Type B pancreatic cell (in vitro differentiated cells): Measurements from ENCODE around the gene ITSN1. TPM values are rescaled to one million over a fixed set of nuclear protein-coding genes. Genes with fewer than 3 reads are reported as not detected.

Source experiments
- DNase-seq: peaks from one replicate; pipeline ENCODE4 v3.0.0; 2021; ENCODE audit warnings: mixed read lengths; ENCODE audit not compliant: unreplicated experiment; ENCODE audit errors: extremely low spot score
- H3K27ac Mint-ChIP-seq: 2 replicates; pipeline ENCODE4 v1.8.0; 2021; ENCODE audit warnings: mild to moderate bottlenecking, mixed read lengths
- H3K27me3 Mint-ChIP-seq: 2 replicates; pipeline ENCODE4 v1.8.0; 2021; ENCODE audit warnings: mixed read lengths
- H3K36me3 Mint-ChIP-seq: 2 replicates; pipeline ENCODE4 v1.8.0; 2021; ENCODE audit warnings: mixed read lengths
- H3K4me1 Mint-ChIP-seq: one replicate; pipeline ENCODE4 v1.8.0; 2021; ENCODE audit warnings: mixed read lengths; ENCODE audit not compliant: unreplicated experiment
- H3K4me3 Mint-ChIP-seq: 2 replicates; pipeline ENCODE4 v1.8.0; 2021; ENCODE audit warnings: mild to moderate bottlenecking, mixed read lengths
- H3K9me3 Mint-ChIP-seq: 2 replicates; pipeline ENCODE4 v1.8.0; 2021; ENCODE audit warnings: mixed read lengths
- total RNA-seq: library from RNA; stranded (reverse); gene quantifications from 2 replicates; pipeline ENCODE4 v1.2.1, GENCODE V29; 2021; ENCODE audit warnings: low replicate concordance
- TF ChIP-seq, protein P1 (sequence below): fragments of 200-600 bp; sonication (generic); conservative IDR thresholded peaks from 2 replicates; pipeline ENCODE4 v1.5.0; 2021; ENCODE audit warnings: antibody characterized with exemption, mild to moderate bottlenecking

The ITSN1 gene
- total RNA-seq, 1 donor from 2014 or later = 89.1 TPM

DNA sequence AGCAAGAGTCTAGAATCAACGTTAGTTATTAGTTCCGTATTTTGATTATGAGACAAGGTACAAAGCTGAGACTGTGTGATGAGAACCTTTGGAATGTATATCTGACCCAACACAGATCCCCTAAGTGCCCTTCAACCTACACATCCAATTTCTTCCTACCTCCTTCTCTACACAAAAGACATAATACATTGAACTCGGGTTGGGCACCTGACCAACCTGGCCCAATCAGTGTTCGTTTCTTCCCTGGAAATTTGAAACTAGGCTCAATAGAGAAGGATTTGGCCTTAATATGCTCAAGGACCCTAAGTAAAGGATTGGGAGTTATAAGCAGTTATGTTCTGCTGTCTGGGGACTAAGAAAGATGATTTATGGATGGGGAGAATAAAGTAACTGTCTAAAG lies 12.1 kb downstream of the ITSN1 start:
- DNase-seq = no peak
- Mint-ChIP-seq H3K27me3 (no peaks in the 10 kb centered on the region), H3K9me3 (peaks cover 7% of the 10 kb centered on the region), H3K4me3 (no peak overlapping the region), H3K4me1 (peaks cover 47% of the 10 kb centered on the region), H3K36me3 (peaks cover 29% of the 10 kb centered on the region), H3K27ac (peak overlapping the region; percentile 67)
- TF ChIP-seq, protein P1, sequence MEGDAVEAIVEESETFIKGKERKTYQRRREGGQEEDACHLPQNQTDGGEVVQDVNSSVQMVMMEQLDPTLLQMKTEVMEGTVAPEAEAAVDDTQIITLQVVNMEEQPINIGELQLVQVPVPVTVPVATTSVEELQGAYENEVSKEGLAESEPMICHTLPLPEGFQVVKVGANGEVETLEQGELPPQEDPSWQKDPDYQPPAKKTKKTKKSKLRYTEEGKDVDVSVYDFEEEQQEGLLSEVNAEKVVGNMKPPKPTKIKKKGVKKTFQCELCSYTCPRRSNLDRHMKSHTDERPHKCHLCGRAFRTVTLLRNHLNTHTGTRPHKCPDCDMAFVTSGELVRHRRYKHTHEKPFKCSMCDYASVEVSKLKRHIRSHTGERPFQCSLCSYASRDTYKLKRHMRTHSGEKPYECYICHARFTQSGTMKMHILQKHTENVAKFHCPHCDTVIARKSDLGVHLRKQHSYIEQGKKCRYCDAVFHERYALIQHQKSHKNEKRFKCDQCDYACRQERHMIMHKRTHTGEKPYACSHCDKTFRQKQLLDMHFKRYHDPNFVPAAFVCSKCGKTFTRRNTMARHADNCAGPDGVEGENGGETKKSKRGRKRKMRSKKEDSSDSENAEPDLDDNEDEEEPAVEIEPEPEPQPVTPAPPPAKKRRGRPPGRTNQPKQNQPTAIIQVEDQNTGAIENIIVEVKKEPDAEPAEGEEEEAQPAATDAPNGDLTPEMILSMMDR = no peak

GRCh38 chr21:33655588-33656221 lies 13.4 kb downstream of the ITSN1 start:
- Mint-ChIP-seq H3K4me1 (peaks cover 40% of the 10 kb centered on the region), H3K27me3 (no peaks in the 10 kb centered on the region), H3K9me3 (peaks cover 7% of the 10 kb centered on the region), H3K4me3 (peak overlapping the region; percentile 46), H3K36me3 (peaks cover 32% of the 10 kb centered on the region), H3K27ac (peak overlapping the region; percentile 93)
- TF ChIP-seq, protein P1 = no peak
- DNase-seq = no peak

GRCh38 chr21:33657124-33657820 lies 15.0 kb downstream of the ITSN1 start:
- H3K4me3 Mint-ChIP-seq = peak overlapping the region; percentile 51
- no peaks in the 10 kb centered on the region for H3K27me3 Mint-ChIP-seq
- TF ChIP-seq, protein P1 = no peak
- peaks cover 37% of the 10 kb centered on the region for H3K36me3 Mint-ChIP-seq
- peaks cover 15% of the 10 kb centered on the region for H3K9me3 Mint-ChIP-seq
- H3K27ac Mint-ChIP-seq = peak overlapping the region; percentile 71
- DNase-seq = no peak
- H3K4me1 Mint-ChIP-seq = peaks cover 27% of the 10 kb centered on the region

- Mint-ChIP-seq H3K4me3 (no peak overlapping the region), H3K9me3 (peaks cover 15% of the 10 kb centered on the region), H3K4me1 (peaks cover 24% of the 10 kb centered on the region), H3K27me3 (no peaks in the 10 kb centered on the region), H3K36me3 (peaks cover 36% of the 10 kb centered on the region), H3K27ac (peak overlapping the region; percentile 0)
- DNase-seq = no peak
- TF ChIP-seq, protein P1 = no peak
Observed at GRCh38 chr21:33658919-33659567, 16.7 kb downstream of the ITSN1 start.

DNA sequence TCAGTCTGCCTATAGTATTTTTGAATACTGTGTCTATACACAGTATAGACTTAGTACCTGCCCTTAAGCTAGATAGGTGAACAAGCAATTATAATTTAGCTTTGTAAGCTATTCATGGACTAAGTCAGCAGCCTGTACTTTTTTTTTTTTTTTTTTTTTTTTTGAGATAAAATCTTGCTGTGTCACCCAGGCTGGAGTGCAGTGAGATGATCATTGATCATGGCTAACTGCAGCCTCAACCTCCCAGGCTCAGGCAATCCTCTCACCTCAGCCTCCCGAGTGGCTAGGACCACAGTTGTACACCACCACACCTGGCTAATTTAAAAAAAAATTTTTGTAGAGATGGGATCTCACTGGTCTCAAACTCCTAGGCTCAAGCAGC lies 17.3 kb downstream of the ITSN1 start:
- H3K27ac Mint-ChIP-seq = no peak overlapping the region
- no peak overlapping the region for H3K4me3 Mint-ChIP-seq
- H3K27me3 Mint-ChIP-seq = no peaks in the 10 kb centered on the region
- peaks cover 19% of the 10 kb centered on the region for H3K4me1 Mint-ChIP-seq
- no peak for DNase-seq
- peaks cover 33% of the 10 kb centered on the region for H3K36me3 Mint-ChIP-seq
- H3K9me3 Mint-ChIP-seq = peaks cover 15% of the 10 kb centered on the region
- TF ChIP-seq, protein P1 = no peak
